MCF 10A (cell line): Measurements from ENCODE around the gene SSR4. TPM values are rescaled to one million over a fixed set of nuclear protein-coding genes. Genes with fewer than 3 reads are reported as not detected.

Experiments used
- BruUV-seq: library from RNA; stranded (reverse); fragments of 400-500 nt; replicated peaks from 2 replicates; lab custom pipeline; 2021; lab: Mats Ljungman, UMichigan
- CTCF ChIA-PET: fragments of 300-600 bp; sonication (Branson Sonifier 250); formaldehyde crosslinking; extraction: SDS; loops from one replicate; lab custom pipeline; 2021; ENCODE audit warnings: antibody characterized with exemption, inconsistent platforms; lab: Yijun Ruan, JAX
- POLR2A ChIA-PET: fragments of 300-600, 350-650 bp; sonication (Branson Sonifier 250); formaldehyde crosslinking; extraction: SDS; loops from one replicate; lab custom pipeline; 2020; ENCODE audit warnings: antibody characterized with exemption, inconsistent platforms; lab: Yijun Ruan, JAX
- DNase-seq: peaks from one replicate; pipeline ENCODE4 v3.0.0-alpha.2; 2018; ENCODE audit not compliant: unreplicated experiment
- H3K27ac Mint-ChIP-seq: one replicate; pipeline ENCODE4 v1.8.0; 2022; ENCODE audit warnings: mild to moderate bottlenecking, low read depth, mixed read lengths; ENCODE audit not compliant: unreplicated experiment
- H3K27me3 Mint-ChIP-seq: one replicate; pipeline ENCODE4 v1.8.0; 2022; ENCODE audit warnings: mixed read lengths; ENCODE audit not compliant: insufficient read depth, unreplicated experiment
- H3K36me3 Mint-ChIP-seq: one replicate; pipeline ENCODE4 v1.8.0; 2022; ENCODE audit warnings: mild to moderate bottlenecking, moderate library complexity, mixed read lengths; ENCODE audit not compliant: insufficient read depth, unreplicated experiment
- H3K4me1 Mint-ChIP-seq: one replicate; pipeline ENCODE4 v1.8.0; 2022; ENCODE audit warnings: mixed read lengths; ENCODE audit not compliant: insufficient read depth, unreplicated experiment
- H3K4me3 Mint-ChIP-seq: one replicate; pipeline ENCODE4 v1.8.0; 2022; ENCODE audit warnings: mild to moderate bottlenecking, moderate library complexity, mixed read lengths; ENCODE audit not compliant: unreplicated experiment
- H3K9me3 Mint-ChIP-seq: one replicate; pipeline ENCODE4 v1.8.0; 2022; ENCODE audit warnings: mixed read lengths; ENCODE audit not compliant: unreplicated experiment
- CTCF ChIP-seq: fragments of 200-600 bp; IDR thresholded peaks from one replicate; pipeline ENCODE4 v1.8.0; 2022; ENCODE audit warnings: antibody characterized with exemption, mild to moderate bottlenecking; ENCODE audit not compliant: unreplicated experiment
- intact Hi-C: fragments of 100-400 bp; cut with micrococcal nuclease; formaldehyde crosslinking; loops from 2 replicates; pipeline ENCODE4 v1.14.1; 2022
- total RNA-seq: library from RNA; stranded (reverse); gene quantifications from 2 replicates; pipeline ENCODE4 v1.2.3, GENCODE V29; 2022

The SSR4 gene
- total RNA-seq, 1 experiment from 2014 or later, result 328 TPM

GRCh38 chrX:153804100-153804595 lies 9.7 kb downstream of the SSR4 start:
- TF ChIP-seq CTCF, result no peak
- H3K27ac Mint-ChIP-seq, result no peak overlapping the region
- ChIA-PET CTCF (interaction anchor here (0.7 kb wide), 1 partner anchor 156 kb away, joined by 4 read pairs; no protein-coding TSS in a partner anchor), POLR2A (interaction anchor here (0.7 kb wide), 1 partner anchor 230 kb away, joined by 3 read pairs; no protein-coding TSS in a partner anchor)
- DNase-seq, result no peak
- intact Hi-C loops, result no loop called here
- H3K36me3 Mint-ChIP-seq, result peaks cover 4% of the 10 kb centered on the region
- peaks cover 8% of the 10 kb centered on the region for H3K9me3 Mint-ChIP-seq
- H3K4me1 Mint-ChIP-seq, result no peaks in the 10 kb centered on the region
- BruUV-seq, result no TSS peak
- no peak overlapping the region for H3K4me3 Mint-ChIP-seq
- no peaks in the 10 kb centered on the region for H3K27me3 Mint-ChIP-seq

- Mint-ChIP-seq H3K4me1 (no peaks in the 10 kb centered on the region), H3K4me3 (no peak overlapping the region), H3K27me3 (no peaks in the 10 kb centered on the region), H3K9me3 (peaks cover 8% of the 10 kb centered on the region), H3K36me3 (no peaks in the 10 kb centered on the region), H3K27ac (no peak overlapping the region)
- POLR2A ChIA-PET, result interaction anchor here (0.7 kb wide), 1 partner anchor 230 kb away, joined by 3 read pairs; no protein-coding TSS in a partner anchor
- CTCF ChIA-PET, result no interaction called here
- BruUV-seq, result no TSS peak
- no peak for DNase-seq
- intact Hi-C loops, result no loop called here
- no peak for TF ChIP-seq CTCF
Measured at GRCh38 chrX:153804621-153805020, 10.2 kb downstream of the SSR4 start.

GRCh38 chrX:153805436-153805835 lies 11.0 kb downstream of the SSR4 start:
- no peak for TF ChIP-seq CTCF
- BruUV-seq, result no TSS peak
- H3K4me3 Mint-ChIP-seq, result no peak overlapping the region

GRCh38 chrX:153806999-153807575 lies 12.6 kb downstream of the SSR4 start:
- ChIA-PET CTCF (no interaction called here), POLR2A (interaction anchor here (1.4 to 1.6 kb wide), 2 partner anchors 14 to 121 kb away, joined by 5 to 8 read pairs; no protein-coding TSS in a partner anchor)
- intact Hi-C loops, result no loop called here
- Mint-ChIP-seq H3K36me3 (no peaks in the 10 kb centered on the region), H3K9me3 (peaks cover 8% of the 10 kb centered on the region), H3K27me3 (peaks cover 3% of the 10 kb centered on the region), H3K4me3 (no peak overlapping the region), H3K27ac (no peak overlapping the region), H3K4me1 (no peaks in the 10 kb centered on the region)
- no peak for TF ChIP-seq CTCF
- DNase-seq, result peak; percentile 30
- no TSS peak for BruUV-seq

More at GRCh38 chrX:153805436-153805835, 11.0 kb downstream of the SSR4 start:
- ChIA-PET POLR2A (interaction anchor here (0.6 to 1.6 kb wide), 2 partner anchors 12 to 165 kb away, joined by 3 to 8 read pairs; no protein-coding TSS in a partner anchor), CTCF (interaction anchor here (1.0 kb wide), 1 partner anchor 117 kb away, joined by 3 read pairs; no protein-coding TSS in a partner anchor)
- intact Hi-C loops, result no loop called here
- Mint-ChIP-seq H3K36me3 (no peaks in the 10 kb centered on the region), H3K27me3 (no peaks in the 10 kb centered on the region), H3K4me1 (no peaks in the 10 kb centered on the region), H3K27ac (no peak overlapping the region), H3K9me3 (peaks cover 8% of the 10 kb centered on the region)
- DNase-seq, result no peak
